Left forelimb (tissue), 1 donor: ENCODE measurements around the gene SEPTIN11.

Source experiments
- DNase-seq: peaks from one replicate; pipeline ENCODE4 v3.0.0-alpha.2; 2018; ENCODE audit warnings: low spot score

Gene SEPTIN11

DNA sequence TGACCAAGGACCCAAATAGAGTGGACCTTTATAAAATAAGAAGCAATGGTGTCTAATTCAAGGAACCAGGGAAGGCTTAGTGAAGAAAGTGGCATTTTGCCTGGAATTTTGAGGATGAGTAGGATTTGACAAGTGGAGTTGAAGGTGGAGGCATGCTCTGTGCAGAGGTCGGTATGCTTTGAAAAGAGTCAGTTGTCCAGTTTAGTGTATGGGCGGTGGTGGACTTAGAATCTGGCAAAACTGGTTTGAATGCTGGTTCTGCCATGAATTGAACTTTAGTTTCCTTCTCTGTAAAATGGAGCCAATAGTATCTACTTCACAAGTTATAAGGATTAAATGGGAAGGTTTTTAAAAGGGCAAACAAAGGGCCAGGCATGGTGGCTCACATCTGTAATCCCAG lies 29.7 kb downstream of the SEPTIN11 start:
- DNase-seq: no peak

DNA sequence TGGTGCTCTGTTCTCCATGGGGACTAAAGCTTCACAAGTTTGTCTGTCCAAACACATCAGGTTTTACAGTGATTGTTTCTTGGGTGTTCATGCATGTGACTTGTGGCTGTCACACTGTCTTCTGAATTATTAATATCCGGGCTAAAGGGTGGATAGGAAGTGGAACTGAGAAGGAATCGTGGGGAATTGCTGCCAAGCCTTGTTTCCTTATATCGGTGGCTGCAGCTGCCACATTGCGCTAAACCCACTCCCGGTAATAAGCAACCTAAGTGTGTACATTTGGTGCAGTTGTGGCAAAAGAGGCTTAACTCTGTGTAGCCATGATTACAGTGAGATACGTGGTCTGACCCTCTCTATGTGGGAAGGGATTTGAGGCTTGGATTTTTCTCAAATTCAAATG lies 30.7 kb downstream of the SEPTIN11 start:
- DNase-seq: no peak

DNA sequence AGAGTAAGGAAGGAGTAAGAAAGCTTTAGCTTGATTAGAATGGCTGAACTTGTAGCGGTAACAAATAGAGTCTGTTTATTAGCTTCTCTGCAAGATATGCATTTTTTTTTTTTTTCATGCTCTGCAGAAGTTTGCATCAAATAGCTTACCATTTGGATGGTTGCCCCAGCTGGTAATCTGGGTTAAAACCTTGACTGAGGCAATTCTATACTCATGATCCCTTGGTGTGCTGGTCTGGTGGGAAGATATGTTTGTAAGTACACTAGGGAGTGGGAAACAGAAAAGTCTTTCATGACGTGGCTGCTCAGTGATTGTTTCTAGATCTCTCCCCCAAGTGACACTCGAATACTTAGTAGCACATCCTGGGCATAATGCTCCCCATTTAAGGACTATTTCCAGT lies 32.1 kb downstream of the SEPTIN11 start:
- no peak for DNase-seq

DNA sequence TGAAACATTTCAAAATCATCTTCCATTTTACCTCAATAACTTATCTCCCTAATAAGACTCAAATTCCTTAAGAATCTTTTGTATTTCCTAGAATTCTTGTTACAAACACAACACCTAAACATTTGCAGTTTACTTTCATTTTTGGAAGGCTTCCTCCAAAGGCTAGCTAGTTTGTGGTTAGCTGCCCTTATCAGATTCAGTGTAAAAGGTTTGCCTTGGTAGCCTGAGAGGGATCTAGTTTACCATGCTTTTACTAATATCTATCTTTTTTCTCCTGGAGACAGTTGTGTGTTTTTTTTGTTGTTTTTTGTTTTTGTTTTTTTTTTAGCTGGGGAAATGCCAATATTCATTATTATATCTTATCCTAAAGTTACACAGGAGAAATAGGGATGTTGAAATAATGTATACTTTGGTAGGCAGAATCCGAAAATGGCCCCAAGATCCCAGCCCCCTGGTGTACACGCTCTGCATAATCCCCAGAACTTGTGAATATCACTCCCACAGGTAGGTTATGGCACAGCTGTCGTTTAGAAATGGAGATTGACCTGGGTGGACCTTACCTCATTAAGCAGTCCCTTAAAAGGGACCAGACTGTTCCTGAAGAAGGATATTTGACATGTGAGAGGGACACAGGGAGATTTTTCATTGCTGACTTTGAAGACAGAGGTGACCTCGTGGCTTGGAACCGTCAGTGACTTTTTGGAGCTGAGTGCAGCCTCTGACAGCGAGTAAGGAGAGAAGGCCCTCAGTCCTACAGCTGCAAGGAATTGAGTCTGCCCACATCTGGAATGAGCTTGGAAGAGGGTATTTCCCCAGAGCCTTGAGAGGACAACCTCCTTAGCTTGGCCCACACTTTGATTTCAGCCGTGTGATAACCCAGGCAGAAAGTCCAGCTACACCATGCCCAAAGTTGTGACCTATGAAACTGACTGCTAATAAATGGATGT lies 33.4 kb downstream of the SEPTIN11 start:
- DNase-seq: no peak

DNA sequence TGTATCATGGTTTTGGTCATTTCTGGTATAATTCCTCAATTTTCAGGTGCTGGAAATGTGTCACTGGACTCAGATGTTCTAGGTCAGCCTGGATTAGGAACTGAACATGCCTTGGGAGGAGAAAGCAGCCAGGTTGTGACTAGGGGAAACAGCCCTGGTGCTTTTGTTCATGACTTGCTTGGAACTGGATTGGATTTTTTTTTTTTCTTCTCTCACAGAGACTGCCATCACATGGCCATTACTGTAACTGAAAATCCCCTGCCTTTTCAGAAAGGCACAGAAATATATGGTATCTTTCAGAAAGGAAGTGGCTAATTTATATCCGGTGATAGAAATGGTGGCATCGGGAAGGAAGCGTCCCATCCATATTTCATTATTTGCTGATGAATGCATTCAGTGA lies 34.6 kb downstream of the SEPTIN11 start:
- no peak for DNase-seq

DNA sequence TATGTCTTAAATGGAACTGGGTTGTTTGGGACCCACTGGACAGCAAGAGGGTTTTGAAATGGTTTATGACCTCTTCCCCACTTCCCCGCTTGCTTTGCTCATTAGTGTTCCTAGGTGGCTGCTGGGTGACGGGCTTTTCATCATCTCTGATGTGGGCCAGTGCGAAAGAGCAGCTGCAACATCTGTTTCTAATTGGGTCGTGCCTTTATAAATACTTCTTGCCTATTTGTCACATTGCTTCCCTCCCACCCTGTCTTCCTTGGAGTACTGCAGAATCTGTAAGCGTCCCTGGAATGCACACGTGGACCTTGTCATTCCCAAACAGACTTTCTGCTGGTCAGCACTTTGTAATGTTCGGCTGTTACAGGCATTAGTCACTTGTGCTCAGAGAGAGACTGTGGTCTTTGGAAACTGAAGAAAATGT lies 35.2 kb downstream of the SEPTIN11 start:
- peak; percentile 71 for DNase-seq

DNA sequence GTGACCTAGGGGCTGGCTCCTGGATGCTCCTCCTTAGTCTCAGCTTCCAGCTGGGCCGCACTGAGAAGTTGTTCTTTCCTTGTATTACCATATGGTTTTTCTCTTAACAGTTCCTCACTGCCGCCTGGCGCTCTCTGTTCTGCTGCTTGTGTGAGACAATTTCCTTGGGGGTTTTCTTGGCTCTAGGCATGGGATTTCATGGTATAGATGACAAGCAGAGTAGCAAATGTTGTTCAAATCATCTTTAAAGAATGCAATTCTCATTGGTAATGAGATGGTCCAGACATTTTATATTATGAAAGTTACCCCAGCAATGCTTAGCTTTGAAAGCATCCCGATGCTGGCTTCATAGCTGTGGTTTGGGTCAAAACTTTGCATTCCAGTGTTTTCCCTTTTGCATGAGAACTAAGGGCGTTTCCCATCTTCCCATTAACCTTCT lies 37.6 kb downstream of the SEPTIN11 start:
- peak; percentile 73 for DNase-seq

DNA sequence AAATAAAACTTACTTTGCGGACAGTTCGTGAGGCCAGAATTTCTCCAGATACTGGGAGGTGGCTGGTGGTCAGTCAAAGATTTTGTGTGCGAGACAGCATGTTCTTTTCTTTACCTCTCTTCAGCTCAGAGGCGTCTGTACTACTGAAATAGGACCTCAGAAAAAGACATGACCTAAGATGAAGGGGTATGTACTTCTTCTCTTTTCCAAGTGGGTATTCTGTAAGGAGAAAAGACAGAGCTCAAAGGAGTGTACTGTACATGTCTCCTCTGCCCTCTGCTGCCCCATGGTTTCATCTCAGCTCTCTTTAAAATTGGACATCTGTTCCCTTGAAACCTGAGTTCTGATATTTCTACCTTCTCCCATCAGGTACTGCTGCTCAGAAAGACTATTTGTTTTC lies 38.1 kb downstream of the SEPTIN11 start:
- DNase-seq: no peak

DNA sequence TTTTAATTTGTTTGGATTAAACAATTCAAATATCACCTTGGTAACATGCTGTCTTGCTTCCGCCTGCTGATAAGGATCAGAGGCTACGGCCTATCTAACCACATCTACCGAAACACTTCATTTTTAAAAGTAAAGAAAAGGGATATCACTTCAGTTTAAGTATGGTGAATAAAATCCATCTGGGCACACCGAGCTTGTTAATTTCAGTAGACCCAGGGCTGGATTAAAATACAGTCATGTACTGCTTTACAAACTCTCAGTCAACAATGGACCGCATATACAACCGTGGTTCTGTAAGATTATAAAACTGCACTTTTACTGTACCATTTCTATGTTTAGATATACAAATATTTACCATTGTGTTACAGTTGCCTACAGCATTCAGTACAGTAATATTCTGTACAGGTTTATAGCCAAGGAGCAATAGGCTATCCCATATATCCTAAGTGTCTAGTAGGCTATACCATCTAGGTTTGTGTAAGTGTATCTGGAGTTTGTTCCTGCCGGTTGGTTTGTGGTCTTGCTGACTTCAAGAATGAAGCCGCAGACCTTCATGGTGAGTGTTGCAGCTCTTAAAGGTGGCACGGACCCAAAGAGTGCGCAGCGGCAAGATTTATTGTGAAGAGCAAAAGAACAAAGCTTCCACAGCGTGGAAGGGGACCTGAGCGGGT lies 40.0 kb downstream of the SEPTIN11 start:
- DNase-seq: no peak

DNA sequence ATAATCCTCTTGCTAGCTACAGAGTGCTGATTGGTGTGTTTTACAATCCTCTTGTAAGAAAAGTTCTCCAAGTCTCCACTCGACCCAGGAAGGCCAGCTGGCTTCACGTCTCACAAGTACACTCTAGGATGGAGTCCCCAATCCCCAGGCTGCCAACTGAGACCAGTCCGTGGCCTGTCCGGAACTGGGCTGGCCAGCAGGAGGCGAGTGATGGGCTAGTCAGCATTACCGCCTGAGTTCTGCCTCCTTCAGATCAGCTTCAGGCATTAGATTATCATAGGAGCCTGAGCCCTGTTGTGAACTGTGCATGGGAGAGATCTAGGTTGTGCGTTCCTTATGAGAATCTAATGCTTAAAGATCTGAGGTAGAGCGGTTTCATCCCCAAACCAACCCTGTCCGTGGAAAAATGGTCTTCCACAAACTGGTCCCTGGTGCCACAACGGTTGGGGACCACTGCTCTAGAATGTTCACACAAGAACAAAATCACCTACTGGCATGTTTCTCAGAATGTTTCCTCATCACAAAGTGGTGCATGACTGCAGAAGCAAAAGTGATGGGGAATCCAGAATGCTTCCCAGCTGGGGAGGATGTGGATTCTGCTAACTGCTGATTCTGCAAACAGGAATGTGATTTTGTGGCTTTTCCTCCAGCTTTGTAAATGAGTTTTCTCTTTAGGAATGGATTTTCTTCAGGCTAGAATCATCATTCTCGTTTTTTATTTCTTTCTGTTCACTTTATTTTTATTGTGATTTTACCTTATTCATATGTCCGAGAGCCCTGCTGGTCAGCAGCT lies 40.9 kb downstream of the SEPTIN11 start:
- DNase-seq: no peak

DNA sequence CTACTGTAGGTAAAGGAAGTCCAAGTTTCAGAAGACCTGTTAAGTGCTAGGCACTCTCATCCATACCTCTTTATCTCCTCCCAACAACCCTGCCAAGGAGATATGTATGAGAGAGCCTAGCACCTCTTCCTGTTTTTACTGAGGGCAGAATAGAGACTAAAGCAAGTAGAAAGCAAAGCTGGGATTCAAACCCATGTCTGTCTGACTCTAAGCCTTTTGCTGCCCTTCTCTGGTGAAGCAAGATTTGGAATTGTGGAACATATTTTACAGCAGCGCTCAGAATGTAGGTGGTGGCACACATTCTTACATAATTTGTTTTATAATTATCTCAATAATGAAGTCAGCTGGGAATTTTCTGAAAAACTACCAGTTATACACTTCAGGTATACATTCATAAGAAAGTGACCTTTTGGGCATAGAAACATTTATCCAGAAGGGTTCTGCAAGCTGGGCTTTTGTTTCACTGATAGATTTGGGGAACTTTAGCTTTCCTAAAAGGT lies 41.7 kb downstream of the SEPTIN11 start:
- no peak for DNase-seq

DNA sequence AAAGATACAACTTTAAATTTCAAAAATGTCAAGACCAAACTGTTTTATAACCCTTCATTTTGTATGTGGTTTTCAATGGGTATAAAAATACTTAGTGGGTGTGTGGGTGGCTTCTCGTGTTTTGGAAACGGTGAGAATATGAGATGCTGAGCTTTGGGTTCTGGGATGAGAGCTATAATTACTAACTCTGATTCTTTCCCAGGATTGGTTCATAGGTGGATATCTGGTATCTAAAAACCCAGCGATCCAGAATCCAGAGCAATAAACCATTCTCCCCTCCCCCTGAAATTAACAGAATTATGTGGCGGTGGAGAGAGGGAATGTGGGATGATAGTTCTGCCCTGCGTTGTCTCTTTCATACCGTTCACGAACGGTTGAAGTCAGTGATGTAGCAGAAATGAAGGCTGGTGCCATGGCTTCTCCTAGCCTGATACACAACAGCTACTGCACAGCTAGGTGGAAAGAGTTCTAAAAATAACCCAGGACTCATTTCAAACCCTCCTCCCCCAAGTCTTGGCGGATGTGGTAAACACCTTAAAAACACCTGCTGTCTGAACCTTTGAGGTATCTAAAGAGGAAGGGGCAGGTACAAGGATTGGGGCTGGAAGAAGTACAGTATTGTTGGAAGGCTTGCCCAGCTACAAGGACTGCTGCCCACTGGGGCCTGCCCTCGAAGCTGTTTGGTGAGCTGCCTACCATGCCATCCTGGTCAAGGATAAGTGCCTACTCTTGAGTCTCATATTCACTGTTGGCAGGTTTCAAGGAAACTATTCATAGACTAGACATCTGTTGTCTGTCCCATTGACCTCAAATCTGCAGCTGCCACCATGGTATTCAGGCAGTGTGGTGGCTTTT lies 44.5 kb downstream of the SEPTIN11 start:
- DNase-seq: no peak

DNA sequence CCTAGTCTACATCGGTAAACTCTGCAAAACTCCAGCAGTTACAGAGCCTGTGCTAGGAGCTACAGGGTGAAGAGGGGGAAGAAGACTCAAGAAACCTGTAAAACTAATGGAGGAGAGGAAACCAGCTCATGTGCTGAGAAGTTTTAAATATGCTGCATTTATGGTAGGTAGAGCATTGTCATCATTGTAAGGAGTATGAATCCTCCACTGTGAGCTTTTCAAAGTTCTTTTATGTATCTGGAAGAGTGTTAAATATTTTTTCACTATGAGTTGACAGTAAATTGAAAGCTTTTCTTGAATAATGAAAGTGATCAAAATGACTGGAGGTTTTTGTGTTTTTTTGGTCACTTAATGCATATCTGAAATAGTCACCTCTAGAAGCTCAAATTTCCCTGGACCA lies 46.2 kb downstream of the SEPTIN11 start:
- DNase-seq: no peak

DNA sequence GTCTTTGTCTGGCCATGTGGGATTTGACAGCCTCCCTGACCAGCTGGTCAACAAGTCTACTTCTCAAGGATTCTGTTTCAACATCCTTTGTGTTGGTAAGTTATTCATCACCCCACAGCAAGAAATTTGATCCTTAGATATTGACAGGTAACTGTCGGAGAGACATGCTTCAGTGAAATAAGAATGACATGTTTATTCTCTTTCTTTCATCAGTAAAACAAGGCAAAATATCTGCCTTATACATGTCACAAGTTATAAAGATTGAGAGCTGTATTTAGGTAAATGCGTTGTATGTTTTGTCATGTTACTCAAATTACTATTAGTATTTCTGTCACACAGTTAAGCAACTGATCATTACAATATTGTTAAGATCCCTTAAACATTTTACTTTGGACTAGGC lies 46.9 kb downstream of the SEPTIN11 start:
- no peak for DNase-seq

DNA sequence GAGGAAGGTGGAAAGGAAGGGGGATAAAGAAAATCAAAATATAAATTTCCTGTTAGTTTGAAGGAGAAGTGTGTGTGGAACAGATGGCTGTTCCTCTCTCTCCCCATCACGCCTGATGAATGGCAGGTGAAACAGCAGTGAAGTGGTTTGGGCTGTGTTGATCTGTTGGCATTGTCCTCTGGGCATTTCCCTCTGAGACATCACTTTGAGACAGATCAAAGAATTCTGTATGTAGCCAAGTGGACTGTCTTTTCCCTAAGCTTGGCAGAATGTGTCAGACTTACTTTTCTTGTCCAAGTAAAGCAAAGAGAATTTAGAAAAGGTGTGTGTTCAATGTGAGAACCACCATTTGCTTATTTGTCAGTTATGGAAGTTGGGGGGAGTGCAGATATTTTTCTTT lies 47.5 kb downstream of the SEPTIN11 start:
- no peak for DNase-seq

DNA sequence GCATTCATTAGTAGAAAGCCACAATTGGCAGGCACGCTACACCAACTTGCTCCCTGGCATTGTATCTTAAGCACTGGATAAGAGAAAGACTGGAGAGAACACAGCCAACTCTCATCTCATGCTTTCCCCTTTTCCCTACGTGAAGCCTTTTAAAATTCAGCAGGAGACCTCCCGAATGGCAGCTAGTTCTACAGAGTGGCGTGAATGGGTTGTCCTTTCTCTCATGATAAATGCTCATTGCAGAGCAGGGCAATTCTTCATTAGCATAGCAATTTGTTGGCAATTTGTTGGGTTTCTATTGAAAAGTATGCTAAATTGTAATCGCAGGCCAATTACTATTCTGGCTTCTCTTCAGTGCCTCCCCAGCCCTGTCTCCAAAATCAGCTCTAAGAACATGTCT lies 48.0 kb downstream of the SEPTIN11 start:
- no peak for DNase-seq

DNA sequence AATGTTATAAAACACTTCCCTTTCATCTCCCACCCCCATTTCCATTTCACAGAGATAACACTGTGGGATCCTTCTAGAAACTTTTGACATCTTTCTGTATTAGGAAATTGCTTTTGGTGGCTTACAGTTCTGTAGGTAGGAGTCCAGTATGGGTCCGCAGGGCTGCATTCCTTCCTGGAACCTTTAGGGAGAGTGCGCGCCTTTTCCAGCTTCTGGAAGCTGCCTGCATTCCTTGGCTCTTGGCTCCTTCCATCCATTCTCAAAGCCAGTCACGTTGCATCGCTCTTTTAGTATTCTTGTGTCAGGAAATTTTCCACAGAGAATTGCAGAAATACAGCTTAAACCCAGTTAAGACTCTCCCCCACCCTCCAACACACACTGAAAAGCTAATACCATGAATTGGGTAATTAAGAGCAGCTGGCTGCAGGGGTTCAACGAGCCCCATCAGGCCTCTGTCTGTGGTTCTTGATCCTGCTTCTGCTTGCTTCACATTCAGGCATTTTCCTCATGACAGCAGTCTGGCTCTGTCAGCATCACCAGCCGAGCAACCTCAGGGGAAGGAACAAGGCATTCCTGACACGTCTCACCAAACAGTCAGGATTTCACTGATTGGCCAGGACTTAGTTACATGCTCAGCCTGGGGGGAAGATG lies 48.8 kb downstream of the SEPTIN11 start:
- DNase-seq: no peak
